H9 (cell line): ENCODE results near the gene SKIC2. TPM values are rescaled to one million over a fixed set of nuclear protein-coding genes. Genes with fewer than 3 reads are reported as not detected.

ENCODE experiments used
- DNase-seq: peaks from one replicate; pipeline ENCODE4 v3.0.0-alpha.2; 2017
- H2AFZ ChIP-seq: one replicate; pipeline ENCODE4 v1.6.1; 2013; ENCODE audit warnings: mild to moderate bottlenecking, low read length, control low read depth, moderate library complexity
- H2AK5ac ChIP-seq: 2 replicates; pipeline ENCODE4 v1.6.1; 2013; ENCODE audit warnings: low read length, control low read depth, mixed read lengths; ENCODE audit not compliant: insufficient read length
- H2BK120ac ChIP-seq: one replicate; pipeline ENCODE4 v1.6.1; 2013; ENCODE audit warnings: low read depth, mild to moderate bottlenecking, low read length, control low read depth, inconsistent platforms; ENCODE audit not compliant: poor library complexity, severe bottlenecking
- H2BK12ac ChIP-seq: 2 replicates; pipeline ENCODE4 v1.6.1; 2013; ENCODE audit warnings: low read length, control low read depth, mixed read lengths, low read depth; ENCODE audit not compliant: insufficient read length
- H2BK15ac ChIP-seq: 2 replicates; pipeline ENCODE4 v1.6.1; 2013; ENCODE audit warnings: low read depth, low read length, control low read depth
- H2BK20ac ChIP-seq: one replicate; pipeline ENCODE4 v1.6.1; 2013; ENCODE audit warnings: low read depth, mild to moderate bottlenecking, low read length, control low read depth, inconsistent platforms; ENCODE audit not compliant: poor library complexity, severe bottlenecking
- H2BK5ac ChIP-seq: 2 replicates; pipeline ENCODE4 v1.6.1; 2013; ENCODE audit warnings: low read length, control low read depth, mixed read lengths; ENCODE audit not compliant: insufficient read length
- H3K14ac ChIP-seq: 2 replicates; pipeline ENCODE4 v1.6.1; 2013; ENCODE audit warnings: low read length, control low read depth; ENCODE audit not compliant: insufficient read depth
- H3K18ac ChIP-seq: 2 replicates; pipeline ENCODE4 v1.6.1; 2013; ENCODE audit warnings: low read depth, mild to moderate bottlenecking, mixed read lengths, low read length, control low read depth; ENCODE audit not compliant: insufficient read length
- H3K23ac ChIP-seq: 2 replicates; pipeline ENCODE4 v1.6.1; 2013; ENCODE audit warnings: low read length, control low read depth, mixed read lengths, low read depth; ENCODE audit not compliant: insufficient read length
- H3K23me2 ChIP-seq: 2 replicates; pipeline ENCODE4 v1.6.1; 2013; ENCODE audit warnings: low read depth, mild to moderate bottlenecking, mixed read lengths, low read length, control low read depth; ENCODE audit not compliant: insufficient read length, poor library complexity, severe bottlenecking
- H3K27ac ChIP-seq: 2 replicates; pipeline ENCODE4 v1.5.1; 2013; ENCODE audit warnings: low read length, control low read depth, mixed read lengths, low read depth; ENCODE audit not compliant: insufficient read length
- H3K27me3 ChIP-seq: 2 replicates; pipeline ENCODE4 v1.6.1; 2013; ENCODE audit warnings: low read length, control low read depth, inconsistent platforms; ENCODE audit not compliant: insufficient read depth
- H3K4ac ChIP-seq: 2 replicates; pipeline ENCODE4 v1.6.1; 2013; ENCODE audit warnings: low read depth, mild to moderate bottlenecking, control low read depth, inconsistent platforms, low read length, moderate library complexity
- H3K4me1 ChIP-seq: 2 replicates; pipeline ENCODE4 v1.6.1; 2013; ENCODE audit warnings: low read length, control low read depth, inconsistent platforms; ENCODE audit not compliant: insufficient read depth
- H3K4me2 ChIP-seq: 2 replicates; pipeline ENCODE4 v1.6.1; 2013; ENCODE audit warnings: low read length, control low read depth, mixed read lengths; ENCODE audit not compliant: insufficient read length, insufficient read depth
- H3K56ac ChIP-seq: 2 replicates; pipeline ENCODE4 v1.6.1; 2013; ENCODE audit warnings: low read depth, mild to moderate bottlenecking, mixed read lengths, low read length, control low read depth; ENCODE audit not compliant: insufficient read length
- H3K79me1 ChIP-seq: 2 replicates; pipeline ENCODE4 v1.6.1; 2013; ENCODE audit warnings: low read depth, mild to moderate bottlenecking, moderate library complexity, low read length, control low read depth, inconsistent platforms; ENCODE audit not compliant: insufficient read depth, poor library complexity, severe bottlenecking
- H3K79me2 ChIP-seq: 2 replicates; pipeline ENCODE4 v1.6.1; 2013; ENCODE audit warnings: low read length, control low read depth, inconsistent platforms; ENCODE audit not compliant: insufficient read depth
- H3K9ac ChIP-seq: 2 replicates; pipeline ENCODE4 v1.6.1; 2013; ENCODE audit warnings: low read length, control low read depth, mixed read lengths; ENCODE audit not compliant: insufficient read length; ENCODE audit errors: extremely low read depth
- H3K9me3 ChIP-seq: one replicate; pipeline ENCODE4 v1.6.1; 2013; ENCODE audit warnings: low read depth, low read length, inconsistent platforms; ENCODE audit not compliant: control insufficient read depth
- H3T11ph ChIP-seq: one replicate; pipeline ENCODE4 v1.6.1; 2013; ENCODE audit warnings: mild to moderate bottlenecking, low read length, control low read depth, inconsistent platforms
- H4K20me1 ChIP-seq: one replicate; pipeline ENCODE4 v1.6.1; 2013; ENCODE audit not compliant: control insufficient read depth, insufficient read length, insufficient read depth
- H4K5ac ChIP-seq: 2 replicates; pipeline ENCODE4 v1.6.1; 2013; ENCODE audit warnings: low read depth, mild to moderate bottlenecking, mixed read lengths, low read length, control low read depth; ENCODE audit not compliant: insufficient read length
- H4K8ac ChIP-seq: replicated peaks from 2 replicates; pipeline ENCODE4 v1.6.1; 2013; ENCODE audit warnings: low read length, control low read depth, mixed read lengths, low read depth; ENCODE audit not compliant: insufficient read length
- H4K91ac ChIP-seq: 2 replicates; pipeline ENCODE4 v1.6.1; 2013; ENCODE audit warnings: low read depth, mild to moderate bottlenecking, moderate library complexity, mixed read lengths, low read length, control low read depth; ENCODE audit not compliant: insufficient read length
- H3K27ac Mint-ChIP-seq, 3 experiments: 2 replicates in 2 of 3; 3 replicates in 1 of 3; pipeline ENCODE4 v1.8.0; 2020 to 2021; ENCODE audit warnings: mixed read lengths in 3 of 3, mild to moderate bottlenecking in 1 of 3, moderate library complexity in 1 of 3
- H3K27me3 Mint-ChIP-seq: 2 replicates; pipeline ENCODE4 v1.8.0; 2021; ENCODE audit warnings: low read depth, mild to moderate bottlenecking, moderate library complexity, mixed read lengths
- H3K36me3 Mint-ChIP-seq, 3 experiments: 2 replicates in 2 of 3; 3 replicates in 1 of 3; pipeline ENCODE4 v1.8.0; 2020 to 2021; ENCODE audit warnings: low read depth in 3 of 3, mixed read lengths in 3 of 3; ENCODE audit not compliant: insufficient read depth in 1 of 3
- H3K4me1 Mint-ChIP-seq, 2 experiments: 2 replicates each; pipeline ENCODE4 v1.8.0; 2020; ENCODE audit warnings: mixed read lengths in 2 of 2
- H3K4me3 Mint-ChIP-seq, 2 experiments: 2 replicates in 1 of 2; 3 replicates in 1 of 2; pipeline ENCODE4 v1.8.0; 2020 to 2021; ENCODE audit warnings: mild to moderate bottlenecking in 2 of 2, mixed read lengths in 2 of 2, moderate library complexity in 1 of 2
- H3K9me3 Mint-ChIP-seq, 2 experiments: 2 replicates in 1 of 2; 3 replicates in 1 of 2; pipeline ENCODE4 v1.8.0; 2020; ENCODE audit warnings: mild to moderate bottlenecking in 2 of 2, mixed read lengths in 2 of 2, moderate library complexity in 1 of 2
- CTCF ChIP-seq: fragments of 200-600 bp; sonication (generic); conservative IDR thresholded peaks from 3 replicates; pipeline ENCODE4 v1.8.0; 2021; ENCODE audit warnings: antibody characterized with exemption, mild to moderate bottlenecking
- WGBS: extraction: QIAGEN DNeasy Blood & Tissue Kit; methylation state at CpG from one replicate; pipeline ENCODE4 v1.1.7; 2013; ENCODE audit warnings: missing lambda C conversion rate, low lambda C conversion rate, mixed read lengths; ENCODE audit not compliant: insufficient read length; ENCODE audit errors: extremely low coverage; 5-methylcytosine and 5-hydroxymethylcytosine counted together
- total RNA-seq: library from RNA; stranded (reverse); gene quantifications from 2 replicates; pipeline ENCODE4 v1.2.1, GENCODE V29; 2021

SKIC2 gene
- total RNA-seq, 1 experiment from 2014 or later: 86.2 TPM

GRCh38 chr6:31918069-31918720, 40.8 kb upstream of the SKIC2 start:
- Histone ChIP-seq H4K91ac (no peak overlapping the region), H3K23me2 (no peaks in the 10 kb centered on the region), H3K27me3 (no peaks in the 10 kb centered on the region), H2BK5ac (no peak overlapping the region), H2BK12ac (no peak overlapping the region), H4K5ac (no peak overlapping the region), H3K23ac (no peak overlapping the region), H3K79me1 (no peaks in the 10 kb centered on the region), H3K56ac (no peak overlapping the region), H2AK5ac (no peak overlapping the region), H3K14ac (no peak overlapping the region), H3K4me2 (no peak overlapping the region), H3K9me3 (no peaks in the 10 kb centered on the region), H3K9ac (no peak overlapping the region), H2BK15ac (no peak overlapping the region), H3K18ac (no peak overlapping the region), H3K4me1 (no peaks in the 10 kb centered on the region), H3K4ac (no peak overlapping the region), H4K8ac (no peak overlapping the region), H3K27ac (no peak overlapping the region), H3T11ph (no peak overlapping the region), H2BK20ac (no peak overlapping the region), H3K79me2 (no peaks in the 10 kb centered on the region), H4K20me1 (no peaks in the 10 kb centered on the region), H2AFZ (no peak overlapping the region), H2BK120ac (no peak overlapping the region)
- DNase-seq: no peak
- Mint-ChIP-seq H3K4me3 (no peak overlapping the region), H3K27me3 (no peaks in the 10 kb centered on the region), H3K36me3 (no peaks in the 10 kb centered on the region), H3K27ac (no peak overlapping the region), H3K4me1 (0 out of 4 replicates have a peak, but pooled peaks cover 0 to 2% of the 10 kb centered on the region in 2 experiments), H3K9me3 (no peaks in the 10 kb centered on the region)
- WGBS: no CpG with 5 or more reads among the region's 8 CpGs
- TF ChIP-seq CTCF: no peak
